GM12878 (cell line): ENCODE data around the gene SYNJ2. TPM values are rescaled to one million over a fixed set of nuclear protein-coding genes. Genes with fewer than 3 reads are reported as not detected.

ENCODE experiments used
- ATAC-seq: fragments of 200-7000 bp; cut with Tn5 transposase; 3 replicates; pipeline ENCODE4 v1.9.1; 2020; ENCODE audit warnings: mild to moderate bottlenecking, moderate library complexity
- BruUV-seq: library from RNA; stranded (reverse); fragments of 400-500 nt; replicated peaks from 2 replicates; lab custom pipeline; 2021; lab: Mats Ljungman, UMichigan
- CTCF ChIA-PET: fragments of 300-600 bp; sonication (Branson Sonifier 250); formaldehyde crosslinking; extraction: SDS; loops from one replicate; lab custom pipeline; 2021; ENCODE audit warnings: inconsistent platforms; lab: Yijun Ruan, JAX
- POLR2A ChIA-PET: fragments of 350-600 bp; formaldehyde crosslinking; extraction: SDS; loops from one replicate; lab custom pipeline; 2021; ENCODE audit warnings: inconsistent platforms; lab: Charles Lee
- RAD21 ChIA-PET: fragments of 300-600 bp; sonication (Branson Sonifier 250); formaldehyde crosslinking; loops from one replicate; lab custom pipeline; 2023; ENCODE audit warnings: antibody characterized with exemption; ENCODE audit not compliant: unreplicated experiment; lab: Charles Lee
- SMC1A ChIA-PET: fragments of 300-600 bp; sonication (Branson Sonifier 250); formaldehyde crosslinking; loops from one replicate; lab custom pipeline; 2023; ENCODE audit not compliant: unreplicated experiment, uncharacterized antibody; lab: Charles Lee
- DNase-seq: peaks from one replicate; pipeline ENCODE4 v3.0.0-alpha.2; 2011; ENCODE audit warnings: low read depth, low spot score
- FAIRE-seq: peaks from 3 replicates; lab custom pipeline; 2011; peaks lifted over from hg19 to GRCh38; lab: Jason Lieb, UNC
- H2AFZ ChIP-seq: 2 replicates; pipeline ENCODE4 v1.6.0; 2011; ENCODE audit warnings: low read depth, low read length, control low read depth; ENCODE audit not compliant: control insufficient read depth
- H3K27ac ChIP-seq: 2 replicates; pipeline ENCODE4 v1.5.1; 2011; ENCODE audit warnings: control low read depth; ENCODE audit not compliant: control insufficient read depth, insufficient read depth
- H3K27me3 ChIP-seq, 2 experiments: replicated peaks in 1 of 2; 2 replicates each; pipeline versions ENCODE4 v1.6.0 to v1.6.1; 2011; ENCODE audit warnings: low read length in 1 of 2; ENCODE audit not compliant: control insufficient read depth in 2 of 2, insufficient read depth in 2 of 2
- H3K36me3 ChIP-seq, 2 experiments: 2 replicates each; pipeline ENCODE4 v1.5.1; 2011; ENCODE audit warnings: low read length in 1 of 2; ENCODE audit not compliant: control insufficient read depth in 2 of 2, insufficient read depth in 2 of 2
- H3K4me1 ChIP-seq: 2 replicates; pipeline ENCODE4 v1.6.1; 2011; ENCODE audit warnings: mild to moderate bottlenecking, low read length, moderate library complexity, mixed read lengths; ENCODE audit not compliant: control insufficient read depth, insufficient read depth
- H3K4me2 ChIP-seq: 2 replicates; pipeline ENCODE4 v1.6.0; 2011; ENCODE audit warnings: control low read depth; ENCODE audit not compliant: control insufficient read depth, insufficient read depth
- H3K4me3 ChIP-seq: fragments of 200-600 bp; sonication (generic); 2 replicates; pipeline ENCODE4 v1.5.1; 2016
- H3K79me2 ChIP-seq: 2 replicates; pipeline ENCODE4 v1.6.0; 2011; ENCODE audit warnings: low read length; ENCODE audit not compliant: control insufficient read depth, insufficient read depth
- H3K9ac ChIP-seq: 2 replicates; pipeline ENCODE4 v1.8.0; 2011; ENCODE audit warnings: low read length, control low read depth, mixed read lengths; ENCODE audit not compliant: control insufficient read depth, insufficient read depth
- H3K9me3 ChIP-seq: replicated peaks from 3 replicates; pipeline ENCODE4 v1.5.1; 2011; ENCODE audit warnings: mild to moderate bottlenecking, low read length; ENCODE audit not compliant: control insufficient read depth, insufficient read depth
- H4K20me1 ChIP-seq: 2 replicates; pipeline ENCODE4 v1.6.0; 2011; ENCODE audit not compliant: control insufficient read depth, insufficient read depth
- E4F1 ChIP-seq: fragments of 450-650 bp; IDR thresholded peaks from 2 replicates; pipeline ENCODE4 v1.6.1; 2018; ENCODE audit warnings: borderline replicate concordance, mild to moderate bottlenecking; ENCODE audit not compliant: partially characterized antibody
- IRF5 ChIP-seq: fragments of 450-650 bp; IDR thresholded peaks from 2 replicates; pipeline ENCODE4 v1.6.1; 2017; ENCODE audit warnings: borderline replicate concordance
- MAX ChIP-seq: IDR thresholded peaks from 2 replicates; pipeline ENCODE4 v1.6.1; 2012; ENCODE audit warnings: low read depth, low read length, improper control_type of control experiment
- PRDM15 ChIP-seq: fragments of 450-650 bp; formaldehyde crosslinking; IDR thresholded peaks from 2 replicates; pipeline ENCODE4 v1.4.0; 2020; ENCODE audit warnings: mild to moderate bottlenecking, moderate library complexity
- RELB ChIP-seq: fragments of 450-650 bp; IDR thresholded peaks from 2 replicates; pipeline ENCODE4 v1.6.1; 2017; ENCODE audit warnings: low read depth, mild to moderate bottlenecking, moderate library complexity
- WGBS: methylation state at CpG from one replicate; pipeline ENCODE4 v1.1.6; 2016; ENCODE audit warnings: low lambda C conversion rate; ENCODE audit not compliant: insufficient replicate concordance, insufficient coverage; ENCODE audit errors: missing lambda C conversion rate; 5-methylcytosine and 5-hydroxymethylcytosine counted together
- in situ Hi-C: fragments of 300-500 bp; cut with MboI; formaldehyde crosslinking; loops from 9 replicates; pipeline ENCODE4 v1.14.3; 2018; ENCODE audit warnings: mixed read lengths
- intact Hi-C: fragments of 100-400 bp; cut with micrococcal nuclease; formaldehyde crosslinking; loops from one replicate; pipeline ENCODE4 v1.14.2; 2022; ENCODE audit not compliant: unreplicated experiment
- polyA plus RNA-seq, 11 experiments: library from polyadenylated mRNA; depleted of rRNA in 4 of 11; unstranded in 6 of 11; stranded (reverse) in 5 of 11; fragments of >200 nt; fragmentation: Nextera tagmentation in 4 of 11; fragmentation: Illumina TruSeq in 1 of 11; extraction: Ambion mirVana in 4 of 11; extraction: Trizol in 1 of 11; gene quantifications; 1 replicate in 1 of 11; 2 replicates in 10 of 11; pipeline versions ENCODE4 v1.2.1 to v1.2.3, GENCODE V29; 2011 to 2016; ENCODE audit warnings: inconsistent platforms in 2 of 11, missing spikeins in 2 of 11, low read depth in 1 of 11
- total RNA-seq, 4 experiments: library from RNA; depleted of rRNA in 3 of 4; stranded (reverse); fragments of >200 nt in 3 of 4; fragmentation: Illumina TruSeq in 1 of 4; extraction: Trizol in 1 of 4; gene quantifications; 2 replicates each; pipeline versions ENCODE4 v1.2.1 to v1.2.3, GENCODE V29; 2013 to 2021

The SYNJ2 gene
- total and polyA plus RNA-seq, 10 of the 15 experiments (the other 5 are each of a cell fraction or from before 2014, with no cell fraction given), result 0.11 to 1.8 (median 0.57) TPM

- no peak for TF ChIP-seq E4F1
- TF ChIP-seq, all 136 proteins: peak for 4
These were observed 105.0 kb downstream of the SYNJ2 start (continued) for GRCh38 chr6:158086504-158087223.

GRCh38 chr6:158087224-158087867, 105.7 kb downstream of the SYNJ2 start:
- Histone ChIP-seq H3K4me1 (peaks cover 3% of the 10 kb centered on the region; the same call in 1 of the 2 replicates), H3K9me3 (no peaks in the 10 kb centered on the region), H2AFZ (no peak overlapping the region), H3K9ac (no peak overlapping the region), H3K4me3 (no peak overlapping the region), H3K36me3 (no peaks in the 10 kb centered on the region; a peak in 1 of 4 replicates), H3K79me2 (no peaks in the 10 kb centered on the region), H4K20me1 (no peaks in the 10 kb centered on the region), H3K4me2 (no peak overlapping the region), H3K27ac (no peak overlapping the region), H3K27me3 (no peaks in the 10 kb centered on the region)
- FAIRE-seq (no peak), DNase-seq (no peak), ATAC-seq (no peak)
- no TSS peak for BruUV-seq
- ChIA-PET RAD21 (interaction anchor here (0.8 kb wide), 1 partner anchor 214 kb away, joined by 3 read pairs; no protein-coding TSS in a partner anchor), SMC1A (no interaction called here), CTCF (interaction anchor here (0.7 kb wide), 1 partner anchor 38 kb away, joined by 4 read pairs; no protein-coding TSS in a partner anchor), POLR2A (no interaction called here)
- intact Hi-C loops (no loop called here), in situ Hi-C loops (no loop called here)
- 95% methylated on average over 14 of the region's 14 CpGs for WGBS
- TF ChIP-seq PRDM15 (CRISPR knock-in tag) (no peak), MAX (no peak), RELB (no peak), IRF5 (no peak)
